Ramos (cell line): Measurements from ENCODE around the gene SERPING1.

ENCODE experiments used
- in situ Hi-C: fragments of 300-500 bp; cut with MboI; formaldehyde crosslinking; loops from one replicate; pipeline ENCODE4 v1.14.3; 2022; ENCODE audit warnings: low sequenced_read_pairs; ENCODE audit not compliant: unreplicated experiment

The SERPING1 gene

DNA sequence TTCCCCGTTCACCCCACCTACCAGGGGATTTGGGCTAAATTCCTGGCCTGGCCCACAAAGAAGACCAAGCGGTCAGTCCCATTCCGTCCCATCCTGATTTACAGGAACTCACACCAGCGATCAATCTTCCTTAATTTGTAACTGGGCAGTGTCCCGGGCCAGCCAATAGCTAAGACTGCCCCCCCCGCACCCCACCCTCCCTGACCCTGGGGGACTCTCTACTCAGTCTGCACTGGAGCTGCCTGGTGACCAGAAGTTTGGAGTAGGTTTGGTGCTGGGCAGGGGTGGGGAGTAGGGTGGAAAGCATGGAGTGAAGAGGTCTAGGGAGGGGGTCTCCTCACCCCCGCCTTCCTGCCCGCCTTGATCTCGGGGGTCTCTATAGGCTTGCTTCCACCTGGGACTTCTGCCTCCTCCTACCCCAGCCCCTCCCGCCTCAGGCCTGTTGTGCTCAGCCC is at the start of gene SERPING1:
Gene SERPING1 (plus strand): TSS at position 225 of the 455 bp plus-strand sequence. CDS start 586 bp downstream, outside the sequence.
- in situ Hi-C loops: no loop called here

DNA sequence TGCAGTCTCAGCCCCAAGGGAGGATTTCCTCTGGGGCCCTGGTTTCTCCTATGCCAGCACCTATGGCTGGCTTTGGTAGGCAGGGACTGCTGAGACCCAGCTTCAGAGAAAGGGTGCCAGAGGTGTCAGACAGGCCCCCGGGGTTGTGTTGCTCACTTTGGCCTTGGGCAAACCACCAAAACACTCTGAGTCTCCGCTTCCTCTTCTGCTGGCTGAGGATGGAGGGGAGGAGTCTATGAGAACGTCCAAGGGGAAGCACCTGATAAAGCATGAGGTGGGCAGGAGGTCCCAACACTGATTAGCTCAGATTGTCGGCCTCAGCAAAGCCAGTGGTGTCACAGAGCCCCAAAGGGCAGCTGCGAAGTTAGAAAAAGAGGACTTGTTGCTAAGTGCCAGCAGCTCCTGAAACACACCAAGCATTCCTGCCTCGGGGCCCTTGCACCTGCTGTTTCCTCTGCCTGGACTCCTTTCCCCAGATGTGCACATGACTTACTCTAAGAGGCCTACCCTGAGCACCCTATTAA is 49.6 kb upstream of the SERPING1 start:
- in situ Hi-C loops: no loop called here

DNA sequence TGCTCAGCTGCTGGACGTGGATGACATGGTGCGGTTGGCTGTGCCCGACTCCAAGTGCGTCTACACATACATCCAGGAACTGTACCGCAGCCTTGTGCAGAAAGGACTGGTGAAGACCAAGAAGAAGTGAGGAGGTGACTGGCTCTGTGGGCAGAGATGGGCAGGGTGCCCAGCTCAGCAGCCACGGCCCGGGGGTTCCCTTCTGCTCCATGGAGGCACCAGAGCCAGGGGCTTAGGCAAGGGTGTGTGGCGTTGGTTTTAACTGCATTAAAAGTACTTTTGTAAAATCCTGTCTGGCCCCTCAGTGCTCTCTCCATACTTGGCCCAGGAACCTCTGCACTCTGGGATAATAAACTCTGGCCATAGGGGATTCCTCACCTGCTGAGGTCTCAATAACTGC is 47.5 kb upstream of the SERPING1 start:
- in situ Hi-C loops: no loop called here

DNA sequence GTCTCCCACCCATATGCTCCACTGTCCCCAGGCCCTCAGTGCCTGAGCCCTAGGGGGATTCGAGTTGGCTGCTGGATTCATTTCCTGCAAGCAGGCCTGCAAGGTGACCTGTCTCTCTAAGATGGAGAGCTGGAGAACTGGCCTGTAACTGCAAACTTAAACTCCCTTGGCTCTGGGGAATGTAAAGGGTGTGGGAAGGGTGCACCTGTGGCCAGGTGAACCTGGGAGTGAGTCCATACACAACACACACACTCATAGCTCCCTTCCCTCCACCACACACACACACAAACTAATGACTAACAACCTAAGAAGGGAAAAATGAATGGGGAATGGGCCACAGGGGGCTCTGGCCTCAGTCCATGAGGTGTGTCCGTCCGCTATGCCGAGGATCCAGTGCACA is 45.5 kb upstream of the SERPING1 start:
- in situ Hi-C loops: no loop called here

DNA sequence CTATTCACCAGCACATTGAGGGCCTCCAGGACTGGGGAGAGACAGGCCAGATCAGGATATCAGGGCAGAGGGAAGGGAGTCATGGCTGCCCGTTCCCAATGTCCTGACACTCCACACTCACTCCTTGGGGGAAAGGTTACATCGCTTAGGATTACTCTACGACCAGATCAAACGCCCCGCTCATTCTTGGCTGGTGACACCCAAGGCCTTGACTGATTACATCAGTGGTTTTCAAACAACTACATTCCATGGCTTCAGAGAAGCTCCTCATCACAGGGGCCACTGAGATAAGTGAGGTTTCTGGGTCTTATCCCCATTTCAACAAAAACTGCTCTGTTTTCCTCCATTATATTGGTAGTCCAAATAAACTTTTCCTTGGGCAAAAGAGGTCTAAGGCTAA is 45.0 kb upstream of the SERPING1 start:
- in situ Hi-C loops: no loop called here

DNA sequence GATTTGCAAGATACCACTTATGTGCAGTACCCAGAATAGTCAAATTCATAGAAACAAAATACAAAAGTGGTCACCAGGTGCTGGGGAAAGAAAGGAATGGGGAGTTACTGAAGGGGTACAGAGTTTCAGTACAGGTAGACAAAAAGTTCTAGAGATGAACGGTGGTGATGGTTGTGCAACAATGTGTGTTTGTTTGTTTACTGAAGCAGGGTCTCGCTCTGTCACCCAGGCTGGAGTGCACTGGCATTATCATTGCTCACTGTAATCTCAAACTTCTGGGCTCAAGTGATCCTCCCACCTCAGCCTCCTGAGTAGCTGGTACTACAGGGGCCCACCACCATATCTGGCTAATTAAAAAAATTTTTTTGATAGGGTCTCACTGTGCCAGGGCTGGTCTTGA is 42.1 kb upstream of the SERPING1 start:
- in situ Hi-C loops: no loop called here

DNA sequence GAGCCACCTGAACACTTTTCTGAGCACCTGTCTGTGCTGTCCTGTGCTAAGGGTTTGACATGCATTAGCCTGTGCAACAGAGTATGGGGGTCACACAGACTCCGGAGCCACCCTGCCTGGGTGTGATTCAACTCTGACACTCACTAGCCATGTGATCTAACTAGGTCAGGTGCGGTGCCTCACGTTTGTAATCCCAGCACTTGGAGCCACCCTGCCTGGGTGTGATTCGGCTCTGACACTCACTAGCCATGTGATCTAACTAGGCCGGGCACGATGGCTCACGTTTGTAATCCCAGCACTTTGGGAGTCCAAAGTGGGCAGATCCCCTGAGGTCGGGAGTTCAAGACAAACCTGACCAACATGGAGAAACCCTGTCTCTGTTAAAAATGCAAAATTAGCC is 41.4 kb upstream of the SERPING1 start:
- in situ Hi-C loops: no loop called here

DNA sequence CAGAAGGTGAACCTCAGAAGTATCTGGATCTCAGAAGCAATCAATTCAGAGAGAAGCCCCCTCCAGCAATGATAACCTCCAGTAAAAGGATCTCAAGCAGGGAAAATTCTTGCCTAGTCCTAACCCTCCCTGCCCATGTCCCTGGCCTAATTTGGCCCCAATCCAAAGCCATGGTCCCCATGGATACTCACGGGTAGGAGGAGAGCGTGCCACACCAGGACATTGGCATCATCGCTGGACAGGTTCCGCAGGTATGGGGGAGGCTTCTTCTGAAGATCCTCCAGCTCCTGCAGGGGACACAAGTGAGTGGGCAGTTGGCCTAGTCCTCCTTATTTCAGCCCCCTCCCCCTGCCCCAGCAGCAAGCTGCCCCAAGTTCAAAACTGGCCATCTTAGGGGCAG is 37.3 kb upstream of the SERPING1 start:
- in situ Hi-C loops: loop anchor here (10.0 kb wide), 1 partner anchor 215 kb away; no protein-coding TSS in a partner anchor

DNA sequence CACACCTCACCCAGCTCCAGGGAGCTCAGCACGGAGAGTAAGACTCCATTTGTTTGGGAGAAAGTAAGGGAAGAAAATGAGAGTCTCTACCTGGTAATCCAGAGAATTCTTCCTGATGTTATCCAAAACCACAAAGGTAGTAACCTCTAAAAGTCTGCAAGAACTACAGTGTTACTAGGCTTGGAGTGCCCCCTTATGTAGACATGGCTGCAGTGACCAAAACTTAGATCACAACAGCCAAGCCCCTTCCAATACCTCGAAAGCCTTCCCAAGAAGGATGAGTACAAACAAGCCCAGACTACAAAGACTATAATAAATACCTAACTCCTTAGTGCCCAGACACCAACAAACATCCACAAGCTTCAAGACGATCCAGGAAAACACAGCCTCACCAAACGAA is 34.9 kb upstream of the SERPING1 start:
- in situ Hi-C loops: loop anchor here (10.0 kb wide), 1 partner anchor 218 kb away; no protein-coding TSS in a partner anchor

DNA sequence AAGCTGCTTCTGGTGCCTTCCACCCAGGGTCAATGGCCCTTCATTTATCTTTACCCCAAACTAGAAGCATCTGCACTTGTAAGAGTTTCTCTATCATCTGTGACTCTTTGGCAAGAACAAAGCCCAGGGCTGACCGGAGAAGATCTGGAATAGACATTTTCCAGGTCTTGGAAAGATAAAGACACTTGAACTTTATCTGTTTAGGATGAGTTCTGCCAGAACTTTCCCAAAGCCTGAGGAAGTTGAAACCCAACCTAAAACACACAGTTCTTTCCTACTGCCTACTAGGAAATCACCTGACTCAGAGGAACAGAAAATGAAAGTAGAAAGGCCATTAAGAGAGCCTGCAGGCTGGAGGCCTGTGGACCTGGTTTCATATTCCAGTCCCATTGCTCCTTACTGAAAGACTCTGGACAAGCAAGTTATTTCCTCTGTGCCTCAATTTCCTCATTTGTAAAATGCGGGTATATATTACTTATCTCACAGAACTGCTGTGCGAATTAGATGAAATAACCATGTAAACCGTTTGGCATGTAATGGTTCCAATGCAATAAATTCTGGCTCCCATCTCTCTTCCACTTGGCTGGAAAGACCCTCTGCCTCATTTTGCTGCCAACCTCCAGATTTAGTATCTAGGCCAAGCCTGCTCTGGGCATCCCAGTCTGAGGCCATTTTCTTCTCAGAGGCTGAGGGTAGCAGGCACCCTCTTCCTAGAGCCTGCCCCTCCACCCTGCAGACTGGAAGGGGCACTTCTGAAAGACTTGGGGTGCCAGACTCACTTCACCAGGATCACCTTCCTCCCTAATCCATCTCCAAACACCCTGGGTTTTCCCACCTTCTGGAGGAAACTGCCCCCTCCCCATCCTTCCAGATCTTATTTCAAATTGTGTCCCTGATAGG is 31.2 kb upstream of the SERPING1 start:
- in situ Hi-C loops: loop anchor here (10.0 kb wide), 1 partner anchor 221 kb away; no protein-coding TSS in a partner anchor

DNA sequence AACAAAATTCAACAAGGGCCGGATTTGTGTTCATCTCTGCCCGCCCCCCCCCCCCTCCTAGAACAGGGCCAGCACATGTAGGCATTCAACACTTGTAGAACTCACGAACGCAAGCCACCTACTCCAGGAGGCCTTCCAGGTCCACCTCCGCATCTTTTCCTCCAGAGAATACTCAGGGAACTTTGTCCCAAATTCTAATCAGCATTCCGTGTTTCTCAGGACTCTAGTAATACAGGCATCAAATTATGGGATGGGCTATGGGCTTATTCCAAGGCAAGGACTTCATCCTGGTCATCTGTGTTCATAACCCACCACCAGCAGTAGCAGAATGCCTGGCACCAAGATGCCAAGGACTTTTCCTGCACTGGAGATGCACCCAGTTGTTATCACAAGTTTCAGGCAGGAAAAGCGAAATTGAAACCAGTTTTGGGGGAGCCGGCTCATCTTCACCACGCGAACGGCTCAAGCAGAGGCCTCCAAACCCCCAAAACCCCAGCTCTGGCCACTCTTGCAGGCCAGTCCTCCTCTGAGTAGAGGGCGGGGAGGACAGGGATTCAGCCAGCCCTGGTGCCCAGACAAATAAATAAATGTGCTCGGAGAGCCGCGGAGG is 30.5 kb upstream of the SERPING1 start:
- in situ Hi-C loops: loop anchor here (10.0 kb wide), 1 partner anchor 222 kb away; no protein-coding TSS in a partner anchor

DNA sequence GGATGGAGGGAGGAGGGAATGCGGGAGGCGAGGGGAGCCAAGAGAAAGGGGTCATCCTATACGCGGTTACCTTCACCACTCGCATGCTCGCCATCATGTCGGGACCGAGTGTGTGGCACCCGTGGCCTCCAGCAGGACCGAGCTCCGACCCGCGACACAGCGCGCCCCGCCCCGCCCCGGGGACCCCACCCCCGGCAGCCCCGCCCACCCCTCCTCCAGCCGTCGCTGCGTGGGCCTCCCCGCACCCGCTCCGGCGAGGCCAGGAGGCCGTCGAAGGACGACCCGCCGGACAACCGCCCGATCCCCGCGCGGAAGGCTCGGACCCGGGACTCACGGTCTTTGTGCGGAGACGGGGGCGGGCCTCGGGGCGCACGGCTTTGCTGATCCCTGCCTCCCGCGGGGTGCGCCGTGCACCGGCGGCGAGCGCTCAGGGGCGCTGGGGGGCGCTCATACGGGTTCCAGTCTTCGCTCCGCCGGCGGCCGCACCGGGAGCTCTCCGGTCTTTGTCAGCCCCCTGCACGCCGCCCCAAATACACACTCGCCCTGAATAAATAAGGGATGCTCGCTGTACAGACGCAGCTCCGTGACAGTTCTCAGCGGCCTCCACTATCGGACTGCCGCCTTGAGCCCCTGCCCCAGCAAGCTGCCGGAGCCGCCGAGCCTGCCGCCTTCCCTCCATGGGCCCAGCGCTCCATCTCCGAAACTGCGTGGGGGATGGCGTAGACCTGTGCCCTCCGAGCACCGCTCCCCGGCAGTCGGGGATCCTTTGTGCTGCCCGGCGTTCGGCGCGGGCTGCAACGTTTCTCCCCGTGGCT is 29.8 kb upstream of the SERPING1 start, which contains the start of gene UBE2L6:
Gene UBE2L6 (minus strand): TSS at position 158 of the 815 bp plus-strand sequence. CDS start 61 bp downstream, at position 97.
- in situ Hi-C loops: loop anchor here (10.0 kb wide), 1 partner anchor 223 kb away; no protein-coding TSS in a partner anchor

DNA sequence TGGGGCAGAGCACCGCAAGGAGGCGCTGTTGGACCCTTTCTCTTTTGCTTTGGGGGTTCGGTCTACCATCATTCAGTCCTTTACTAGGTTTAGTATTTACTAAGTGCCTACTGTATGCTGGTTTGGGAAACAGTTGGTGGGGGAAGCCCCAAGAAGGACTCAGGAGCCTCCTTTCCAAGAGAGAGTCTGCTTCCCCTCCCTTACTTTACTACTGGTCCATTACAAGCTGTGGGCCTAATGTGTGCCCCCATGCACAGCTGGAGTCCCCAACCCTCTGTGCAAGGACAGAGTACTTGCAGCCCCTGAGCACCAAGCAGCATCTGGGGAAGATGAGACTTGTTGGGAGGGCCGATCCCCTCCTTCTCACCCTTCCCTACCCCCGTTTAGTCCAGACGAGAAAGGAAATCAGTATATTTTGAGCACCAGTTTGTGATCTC is 29.1 kb upstream of the SERPING1 start:
- in situ Hi-C loops: loop anchor here (10.0 kb wide), 1 partner anchor 224 kb away; no protein-coding TSS in a partner anchor

DNA sequence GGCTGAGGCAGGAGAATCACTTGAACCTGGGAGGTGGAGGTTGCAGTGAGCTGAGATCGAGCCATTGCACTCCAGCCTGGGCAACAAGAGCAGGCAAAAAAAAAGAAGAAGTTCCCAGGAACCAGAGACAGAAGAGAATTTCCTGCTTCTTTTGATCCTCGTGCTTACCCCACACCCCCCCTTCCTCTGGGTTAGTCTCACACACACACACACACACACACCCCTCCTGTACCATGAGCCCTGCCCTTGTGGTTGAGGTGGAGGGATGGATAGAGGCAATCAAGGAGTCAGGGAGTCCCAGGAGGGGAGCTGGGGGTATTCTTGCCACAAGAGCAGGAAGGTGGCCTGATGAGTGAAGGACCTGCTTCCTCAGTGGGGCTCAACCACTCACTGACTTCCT is 25.9 kb upstream of the SERPING1 start:
- in situ Hi-C loops: loop anchor here (5.0 kb wide), 1 partner anchor 71 kb away; no protein-coding TSS in a partner anchor

DNA sequence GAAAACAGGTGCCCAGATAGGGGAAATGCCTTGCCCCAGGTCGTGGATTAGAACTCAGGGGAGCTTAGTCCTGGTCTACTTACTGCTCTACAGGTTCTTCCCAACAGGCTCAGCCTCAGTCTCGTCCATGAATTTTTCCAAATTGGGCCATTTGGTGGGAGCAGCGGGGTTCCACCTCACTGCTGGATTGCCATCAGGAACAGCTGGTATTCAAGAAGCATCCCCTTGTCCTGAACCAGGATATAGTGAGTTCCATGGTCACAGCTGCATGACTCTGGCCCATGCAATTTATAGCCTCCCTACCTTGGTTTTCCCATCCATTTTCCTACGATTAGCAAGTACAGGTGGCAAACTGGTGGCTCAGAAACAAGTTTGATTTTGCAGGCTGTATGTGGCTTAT is 23.4 kb upstream of the SERPING1 start:
- in situ Hi-C loops: loop anchor here (5.0 kb wide), 1 partner anchor 68 kb away; no protein-coding TSS in a partner anchor

DNA sequence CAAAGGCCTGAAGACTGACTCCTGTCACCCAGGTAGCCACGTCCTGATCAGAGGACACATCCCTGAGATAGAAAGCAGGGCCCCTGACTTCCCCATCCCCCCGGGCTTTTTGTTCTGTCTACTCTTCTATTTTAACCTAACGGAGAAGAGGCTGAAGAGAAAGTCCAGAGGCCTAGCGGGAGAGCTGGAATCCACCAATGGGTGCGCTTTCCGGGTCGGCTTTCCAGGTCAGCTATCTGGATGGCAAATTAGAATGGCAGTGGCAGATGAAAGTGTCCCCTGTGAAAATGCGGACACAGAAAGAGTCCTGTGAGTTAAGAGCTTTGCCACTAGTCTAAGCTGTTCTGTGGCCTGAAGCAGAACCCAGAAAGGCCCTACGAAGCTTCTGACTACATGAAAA is 13.1 kb upstream of the SERPING1 start:
- in situ Hi-C loops: no loop called here

DNA sequence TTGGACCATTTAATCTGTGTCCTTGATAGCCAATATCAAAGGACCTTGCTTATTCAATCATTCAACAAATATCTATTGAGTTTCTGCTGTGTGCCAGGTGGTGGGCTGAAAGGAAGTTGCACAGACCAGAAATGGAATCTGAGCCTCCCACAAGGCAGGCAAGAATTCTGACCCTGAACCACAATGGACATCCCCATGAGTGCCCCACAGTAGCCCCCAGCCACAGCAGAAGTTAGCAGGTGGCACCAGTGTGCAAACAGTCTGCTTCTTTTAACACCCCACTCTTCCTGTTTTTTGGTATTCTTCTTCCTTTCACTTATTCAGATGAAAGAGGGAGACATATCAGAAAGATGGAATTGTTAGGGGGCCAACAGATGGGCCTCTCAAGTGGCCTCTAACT is 12.2 kb upstream of the SERPING1 start:
- in situ Hi-C loops: no loop called here

DNA sequence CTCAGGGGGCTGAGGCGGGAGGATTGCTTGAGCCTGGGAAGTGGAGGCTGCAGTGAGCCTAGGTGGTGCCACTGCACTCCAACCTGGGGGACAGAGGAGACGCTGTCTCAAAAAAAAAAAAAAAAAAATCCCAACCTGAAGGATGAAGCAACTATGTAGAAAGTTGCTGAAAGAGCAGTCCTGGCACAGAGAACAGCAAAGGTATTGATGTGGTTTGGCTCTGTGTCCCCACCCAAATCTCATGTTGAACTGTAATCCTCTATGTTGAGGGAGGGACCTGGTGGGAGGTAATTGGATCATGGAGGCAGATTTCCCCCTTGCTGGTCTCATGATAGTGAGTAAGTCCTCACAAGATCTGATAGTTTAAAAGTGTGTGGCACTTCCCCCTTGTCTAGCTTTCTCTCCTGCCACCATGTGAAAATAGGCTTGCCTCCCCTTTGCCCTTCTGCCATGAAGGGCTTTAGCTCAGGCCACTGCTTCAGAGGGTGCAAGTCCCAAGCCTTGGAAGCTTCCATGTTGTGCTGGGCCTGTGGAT is 10.7 kb upstream of the SERPING1 start:
- in situ Hi-C loops: no loop called here

DNA sequence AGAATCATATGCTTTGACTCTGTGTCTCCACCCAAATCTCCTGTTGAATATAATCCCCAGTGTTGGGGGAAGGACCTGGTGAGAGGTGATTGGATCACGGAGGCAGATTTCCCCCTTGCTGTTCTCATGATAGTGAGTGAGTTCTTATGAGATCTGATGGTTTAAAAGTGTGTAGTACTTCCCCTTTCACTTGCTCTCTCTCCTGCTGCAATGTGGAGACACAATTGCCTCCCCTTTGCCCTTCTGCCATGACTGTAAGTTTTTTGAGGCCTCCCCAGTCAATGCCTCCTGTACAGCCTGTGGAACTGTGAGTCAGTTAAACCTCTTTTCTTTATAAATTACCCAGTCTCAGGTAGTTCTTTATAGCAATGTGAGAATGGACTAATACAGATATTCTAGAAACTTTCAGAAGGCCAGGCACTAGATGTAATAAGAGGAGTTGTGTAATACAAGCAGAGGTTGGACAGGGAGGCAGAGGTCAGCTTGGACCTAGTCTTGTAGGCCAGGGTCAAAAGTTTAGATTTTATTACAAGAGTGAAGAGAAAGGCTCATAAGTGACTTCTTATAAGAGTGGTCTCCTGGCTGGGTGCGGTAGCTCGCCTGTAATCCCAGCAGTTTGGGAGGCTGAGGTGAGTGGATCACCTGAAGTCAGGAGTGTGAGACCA is 9.3 kb upstream of the SERPING1 start:
- in situ Hi-C loops: no loop called here
